Osteocyte (in vitro differentiated cells): ENCODE measurements around the gene CHST3. TPM values are rescaled to one million over a fixed set of nuclear protein-coding genes. Genes with fewer than 3 reads are reported as not detected.

Source experiments
- DNase-seq: peaks from one replicate; pipeline ENCODE4 v3.0.0; 2021; ENCODE audit warnings: mixed read lengths; ENCODE audit not compliant: unreplicated experiment; ENCODE audit errors: extremely low spot score
- H3K27ac Mint-ChIP-seq: one replicate; pipeline ENCODE4 v1.8.0; 2021; ENCODE audit warnings: mild to moderate bottlenecking, mixed read lengths; ENCODE audit not compliant: unreplicated experiment
- H3K27me3 Mint-ChIP-seq: one replicate; pipeline ENCODE4 v1.8.0; 2021; ENCODE audit warnings: mixed read lengths; ENCODE audit not compliant: unreplicated experiment
- H3K36me3 Mint-ChIP-seq: one replicate; pipeline ENCODE4 v1.8.0; 2021; ENCODE audit warnings: mixed read lengths; ENCODE audit not compliant: unreplicated experiment
- H3K4me1 Mint-ChIP-seq: one replicate; pipeline ENCODE4 v1.8.0; 2021; ENCODE audit warnings: mixed read lengths; ENCODE audit not compliant: unreplicated experiment
- H3K4me3 Mint-ChIP-seq: one replicate; pipeline ENCODE4 v1.8.0; 2021; ENCODE audit warnings: mild to moderate bottlenecking, moderate library complexity, mixed read lengths; ENCODE audit not compliant: unreplicated experiment
- H3K9me3 Mint-ChIP-seq: one replicate; pipeline ENCODE4 v1.8.0; 2021; ENCODE audit warnings: mixed read lengths; ENCODE audit not compliant: unreplicated experiment
- CTCF ChIP-seq: fragments of 200-600 bp; sonication (generic); IDR thresholded peaks from 2 replicates; pipeline ENCODE4 v1.5.0; 2021; ENCODE audit warnings: antibody characterized with exemption, mild to moderate bottlenecking, moderate library complexity
- total RNA-seq: library from RNA; stranded (reverse); gene quantifications from 2 replicates; pipeline ENCODE4 v1.2.1, GENCODE V29; 2021

The CHST3 gene
- total RNA-seq, 1 donor from 2014 or later, result 35.0 TPM

GRCh38 chr10:72024596-72024995 lies 60.4 kb downstream of the CHST3 start:
- no peak for DNase-seq
- H3K4me1 Mint-ChIP-seq, result peaks cover 7% of the 10 kb centered on the region
- H3K36me3 Mint-ChIP-seq, result no peaks in the 10 kb centered on the region
- no peaks in the 10 kb centered on the region for H3K9me3 Mint-ChIP-seq
- no peak overlapping the region for H3K27ac Mint-ChIP-seq
- TF ChIP-seq CTCF, result no peak
- no peak overlapping the region for H3K4me3 Mint-ChIP-seq
- no peaks in the 10 kb centered on the region for H3K27me3 Mint-ChIP-seq

- peaks cover 7% of the 10 kb centered on the region for H3K4me1 Mint-ChIP-seq
- H3K27ac Mint-ChIP-seq, result no peak overlapping the region
- no peak for TF ChIP-seq CTCF
- H3K27me3 Mint-ChIP-seq, result no peaks in the 10 kb centered on the region
- no peaks in the 10 kb centered on the region for H3K36me3 Mint-ChIP-seq
- H3K4me3 Mint-ChIP-seq, result no peak overlapping the region
- no peaks in the 10 kb centered on the region for H3K9me3 Mint-ChIP-seq
- DNase-seq, result no peak
Measured at GRCh38 chr10:72025400-72025799, 61.2 kb downstream of the CHST3 start.

GRCh38 chr10:72025832-72026231 lies 61.6 kb downstream of the CHST3 start:
- Mint-ChIP-seq H3K9me3 (no peaks in the 10 kb centered on the region), H3K4me1 (peaks cover 7% of the 10 kb centered on the region), H3K27ac (no peak overlapping the region), H3K27me3 (no peaks in the 10 kb centered on the region), H3K4me3 (no peak overlapping the region), H3K36me3 (no peaks in the 10 kb centered on the region)
- TF ChIP-seq CTCF, result no peak
- no peak for DNase-seq

- no peak overlapping the region for H3K27ac Mint-ChIP-seq
- DNase-seq, result no peak
- no peak overlapping the region for H3K4me3 Mint-ChIP-seq
Measured at GRCh38 chr10:72026278-72027111, 62.3 kb downstream of the CHST3 start.

More at GRCh38 chr10:72026278-72027111, 62.3 kb downstream of the CHST3 start:
- peaks cover 7% of the 10 kb centered on the region for H3K4me1 Mint-ChIP-seq
- no peaks in the 10 kb centered on the region for H3K36me3 Mint-ChIP-seq
- no peak for TF ChIP-seq CTCF
- H3K27me3 Mint-ChIP-seq, result peaks cover under 1% of the 10 kb centered on the region
- H3K9me3 Mint-ChIP-seq, result no peaks in the 10 kb centered on the region
